ENCODE results near the gene PALLD.
A peak's percentile ranks its signal among the peaks of the same experiment; 100 is the strongest.

Gene PALLD

DNA sequence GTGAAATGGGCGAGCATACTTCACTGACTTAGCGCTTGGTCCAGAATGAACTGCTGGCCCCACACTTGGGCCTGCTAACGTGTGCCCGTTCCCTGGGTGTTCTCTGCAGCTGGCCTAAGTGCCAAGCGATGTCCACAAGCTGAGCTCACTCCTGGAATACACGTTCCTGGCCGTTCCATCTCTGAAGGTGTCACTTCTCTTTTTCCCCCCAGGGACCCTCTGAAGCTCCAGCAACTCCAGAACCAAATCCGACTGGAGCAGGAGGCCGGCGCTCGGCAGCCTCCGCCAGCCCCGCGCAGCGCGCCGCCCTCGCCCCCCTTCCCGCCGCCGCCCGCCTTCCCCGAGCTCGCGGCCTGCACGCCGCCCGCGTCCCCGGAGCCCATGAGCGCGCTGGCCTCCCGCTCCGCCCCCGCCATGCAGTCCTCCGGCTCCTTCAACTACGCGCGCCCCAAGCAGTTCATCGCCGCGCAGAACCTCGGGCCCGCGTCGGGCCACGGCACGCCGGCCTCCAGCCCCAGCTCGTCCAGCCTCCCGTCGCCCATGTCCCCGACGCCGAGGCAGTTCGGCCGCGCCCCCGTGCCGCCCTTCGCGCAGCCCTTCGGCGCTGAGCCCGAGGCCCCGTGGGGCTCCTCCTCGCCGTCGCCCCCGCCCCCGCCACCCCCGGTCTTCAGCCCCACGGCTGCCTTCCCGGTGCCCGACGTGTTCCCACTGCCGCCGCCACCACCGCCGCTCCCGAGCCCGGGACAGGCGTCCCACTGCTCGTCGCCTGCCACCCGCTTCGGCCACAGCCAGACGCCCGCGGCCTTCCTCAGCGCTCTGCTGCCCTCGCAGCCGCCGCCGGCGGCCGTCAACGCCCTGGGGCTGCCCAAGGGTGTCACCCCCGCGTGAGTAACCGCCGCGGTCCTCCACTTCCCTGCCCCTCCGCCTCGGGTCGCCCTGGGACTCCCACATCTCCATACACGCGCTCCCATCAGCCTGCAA is 380.9 kb downstream of the PALLD start:
- DNase-seq (ENCODE audit: low read depth), result no peak

DNA sequence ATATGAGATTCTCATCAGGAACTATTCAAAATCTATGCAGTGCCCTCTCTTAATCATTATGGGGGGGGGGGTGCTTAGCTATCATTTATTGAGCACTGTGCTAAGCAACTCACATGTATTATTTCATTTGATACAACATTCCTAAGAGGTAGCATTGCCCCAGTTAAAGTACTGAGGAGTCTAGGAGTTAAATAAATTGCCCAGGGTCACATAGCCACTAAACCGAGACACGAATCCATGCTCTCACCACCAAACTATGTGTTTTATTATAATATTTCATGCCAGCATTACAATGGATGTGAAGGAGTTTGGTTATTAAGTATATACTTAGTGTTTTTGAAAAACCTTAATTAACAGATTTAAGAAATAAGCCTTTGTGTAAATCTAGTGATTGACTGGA is 381.8 kb downstream of the PALLD start:
- DNase-seq (ENCODE audit: low read depth), result no peak

GRCh38 chr4:168879188-168879587 is 382.3 kb downstream of the PALLD start:
- no peak for DNase-seq (ENCODE audit: low read depth)

DNA sequence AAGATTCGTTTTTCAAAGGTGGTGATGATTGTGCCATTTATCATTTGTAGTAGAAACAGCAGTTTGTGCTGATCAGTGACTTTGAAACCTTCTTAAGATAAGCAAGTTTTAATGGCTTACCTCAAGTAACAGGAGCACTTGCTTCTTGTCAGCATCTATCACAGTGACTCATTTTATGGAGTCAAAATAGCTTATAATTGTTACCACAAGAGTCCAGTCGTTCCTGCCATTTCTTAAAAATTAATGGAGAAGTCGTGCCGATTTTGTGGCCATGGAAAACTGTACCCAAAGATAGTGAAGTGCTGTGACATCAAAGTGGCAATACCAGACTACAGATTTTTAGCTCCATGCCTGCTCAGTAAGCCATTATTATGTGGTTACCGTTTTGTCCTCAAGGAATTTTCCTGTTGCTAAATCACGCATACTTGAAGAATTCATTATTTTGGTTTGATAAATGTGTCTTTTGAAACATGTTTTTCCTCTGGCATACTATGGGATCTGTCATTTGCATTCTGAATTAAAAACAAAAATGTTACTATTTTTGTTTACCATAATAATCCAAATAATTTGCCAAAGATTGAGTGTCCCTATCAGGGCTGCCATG is 383.3 kb downstream of the PALLD start:
- DNase-seq (ENCODE audit: low read depth), result no peak

- no peak for DNase-seq (ENCODE audit: low read depth)
These were observed 384.2 kb downstream of the PALLD start for GRCh38 chr4:168880811-168881595.

DNA sequence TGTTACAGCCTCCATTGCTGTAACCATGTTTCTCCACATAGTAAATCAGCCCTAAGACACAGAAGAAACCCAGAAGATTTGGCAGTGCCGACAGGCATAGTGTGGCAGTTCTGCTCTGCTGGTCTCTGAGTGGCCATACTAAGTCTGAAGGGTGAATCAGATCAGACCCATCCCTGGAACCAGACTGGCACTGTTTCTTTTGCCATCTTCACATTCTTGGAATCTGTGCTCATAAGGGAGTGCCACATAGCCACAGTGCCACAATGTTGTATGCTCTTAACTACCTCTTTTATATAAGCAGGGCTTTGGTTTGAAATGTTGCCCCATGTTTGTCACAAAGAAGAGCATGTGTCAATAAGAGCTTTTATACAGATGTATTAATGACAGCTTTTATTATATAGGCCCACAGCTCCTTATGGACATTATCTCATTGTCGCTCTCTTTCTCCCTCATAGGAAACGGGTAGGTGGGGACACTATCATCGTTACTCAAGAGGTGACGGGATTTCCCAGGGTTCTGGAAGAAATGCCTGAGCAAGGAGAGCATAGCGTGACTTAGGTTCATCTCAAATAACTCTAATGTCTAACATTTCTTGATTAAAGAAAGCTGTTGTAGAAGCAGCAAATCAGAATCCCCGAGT is 385.0 kb downstream of the PALLD start:
- DNase-seq (ENCODE audit: low read depth), result no peak

GRCh38 chr4:168882650-168883233 is 385.9 kb downstream of the PALLD start:
- peak; percentile 24 for DNase-seq (ENCODE audit: low read depth)

- no peak for DNase-seq (ENCODE audit: low read depth)
These were observed 386.7 kb downstream of the PALLD start for GRCh38 chr4:168883513-168883912.

- no peak for DNase-seq (ENCODE audit: low read depth)
These were observed 387.6 kb downstream of the PALLD start for GRCh38 chr4:168884251-168885124.

DNA sequence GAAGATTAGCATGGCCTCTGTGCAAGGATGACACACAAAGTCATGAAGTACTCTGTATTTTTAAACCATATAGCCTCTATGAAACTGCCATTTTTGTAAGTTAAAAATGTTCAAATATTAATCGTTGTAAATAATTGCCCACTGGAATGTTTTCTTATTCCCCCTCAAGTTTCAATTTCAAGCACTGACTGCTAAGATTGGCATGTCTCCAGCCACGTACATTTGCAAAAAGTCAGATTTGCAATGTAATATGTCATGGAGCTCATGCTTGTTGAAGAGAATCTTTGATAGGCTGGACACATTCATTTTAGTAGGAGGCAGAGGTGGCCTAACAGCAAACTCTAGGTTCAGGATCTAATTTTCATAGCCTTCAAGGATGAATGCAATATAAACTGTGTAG is 388.5 kb downstream of the PALLD start:
- DNase-seq (ENCODE audit: low read depth), result no peak

- DNase-seq (ENCODE audit: low read depth), result no peak
These were observed 389.5 kb downstream of the PALLD start for GRCh38 chr4:168886351-168886750.

- no peak for DNase-seq (ENCODE audit: low read depth)
These were observed 391.0 kb downstream of the PALLD start for GRCh38 chr4:168887809-168888208.

DNA sequence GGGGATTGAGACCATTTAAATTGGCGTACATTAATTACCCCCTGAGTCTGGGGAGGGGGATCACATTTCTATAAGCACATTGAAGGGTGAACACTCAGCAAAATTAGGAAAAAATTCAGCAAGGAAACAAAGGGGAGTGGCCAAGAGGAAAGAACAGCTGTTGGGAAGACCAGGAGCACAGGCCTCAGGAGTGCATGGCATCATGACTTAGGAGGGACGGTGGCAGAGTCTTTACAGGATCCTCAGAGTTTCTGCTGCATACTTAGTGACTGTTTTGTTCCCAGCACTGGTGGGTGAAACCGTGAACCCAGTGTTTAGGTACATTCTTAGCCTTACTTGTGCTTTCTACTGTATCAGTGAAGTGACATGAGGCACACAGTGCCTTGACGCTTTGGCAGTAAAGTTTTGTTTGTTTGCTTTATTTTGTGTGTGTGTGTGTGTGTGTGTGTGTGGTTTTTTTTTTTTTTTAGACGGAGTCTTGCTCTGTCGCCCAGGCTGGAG is 391.9 kb downstream of the PALLD start:
- no peak for DNase-seq (ENCODE audit: low read depth)

- no peak for DNase-seq (ENCODE audit: low read depth)
These were observed 394.2 kb downstream of the PALLD start for GRCh38 chr4:168891086-168891485.

GRCh38 chr4:168891688-168892087 is 394.8 kb downstream of the PALLD start:
- DNase-seq (ENCODE audit: low read depth), result no peak

DNA sequence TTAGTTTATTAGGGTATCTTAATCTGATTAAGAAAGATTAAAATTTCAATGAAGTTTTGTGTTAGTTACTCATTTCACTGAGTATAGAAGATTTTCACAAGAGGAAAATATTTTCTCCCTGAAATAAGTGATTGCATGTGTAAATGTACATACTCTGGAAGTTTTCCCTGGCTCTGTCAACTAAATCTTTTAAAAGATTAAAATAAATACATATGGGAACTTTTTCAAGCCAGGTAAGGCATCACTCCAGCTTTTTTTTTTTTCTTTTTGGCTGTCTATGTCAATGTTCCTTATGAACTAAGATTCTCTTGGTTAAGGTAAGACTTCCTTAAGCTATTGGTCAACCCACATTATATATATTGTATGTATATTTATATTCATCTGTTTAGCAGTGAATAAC is 395.6 kb downstream of the PALLD start:
- DNase-seq (ENCODE audit: low read depth), result no peak

GRCh38 chr4:168893205-168893604 is 396.4 kb downstream of the PALLD start:
- DNase-seq (ENCODE audit: low read depth), result no peak

- DNase-seq (ENCODE audit: low read depth), result no peak
These were observed 397.0 kb downstream of the PALLD start for GRCh38 chr4:168893807-168894206.

GRCh38 chr4:168900080-168900479 is 403.2 kb downstream of the PALLD start:
- DNase-seq (ENCODE audit: low read depth), result no peak

DNA sequence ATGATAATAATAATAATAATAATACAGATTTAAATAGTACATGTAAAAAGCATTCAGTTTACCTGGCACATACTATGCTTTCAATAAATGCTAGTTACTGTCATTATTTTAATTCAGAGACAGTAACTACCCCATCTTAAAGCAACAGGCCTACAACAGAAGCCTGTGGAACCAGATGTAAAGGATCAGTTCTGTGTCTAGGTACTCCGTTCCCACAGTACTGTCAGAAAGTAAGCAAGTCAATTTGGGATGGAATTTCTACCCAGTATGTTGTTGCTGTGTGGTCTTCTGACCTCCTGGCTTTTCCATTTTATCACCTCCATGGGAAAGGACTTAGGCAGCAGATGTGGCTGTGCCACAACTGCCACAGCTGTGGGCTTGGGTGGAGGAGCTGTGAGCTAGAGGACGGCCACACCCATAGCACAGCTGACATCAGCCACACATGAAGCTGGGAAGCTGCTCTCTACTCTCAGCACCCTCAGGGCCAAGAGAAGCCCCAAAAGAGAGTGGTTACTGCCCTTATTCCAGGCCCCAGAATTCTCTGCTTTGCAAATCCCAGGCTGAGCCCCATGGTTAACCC is 410.4 kb downstream of the PALLD start:
- no peak for DNase-seq (ENCODE audit: low read depth)
